RWPE2 (cell line): Measurements from ENCODE around the gene WNT9A.

Source experiments
- ATAC-seq: fragments of 200-7000 bp; cut with Tn5 transposase; 3 replicates; pipeline ENCODE4 v1.9.1; 2021; ENCODE audit warnings: low read depth
- DNase-seq: peaks from one replicate; pipeline ENCODE4 v3.0.0-alpha.2; 2020; ENCODE audit warnings: low spot score
- H3K27ac ChIP-seq: fragments of 450-650 bp; 2 replicates; pipeline ENCODE4 v1.5.1; 2017; ENCODE audit warnings: mild to moderate bottlenecking; ENCODE audit not compliant: poor library complexity, severe bottlenecking
- H3K27me3 ChIP-seq: fragments of 250-450 bp; sonication (Bioruptor Pico); 2 replicates; pipeline ENCODE4 v1.5.1; 2021; ENCODE audit warnings: mild to moderate bottlenecking, moderate library complexity; ENCODE audit not compliant: insufficient read depth, poor library complexity, severe bottlenecking
- H3K36me3 ChIP-seq: fragments of 250-450 bp; sonication (Bioruptor Pico); 2 replicates; pipeline ENCODE4 v1.5.1; 2020; ENCODE audit warnings: low read depth, mild to moderate bottlenecking, moderate library complexity
- H3K4me1 ChIP-seq: fragments of 250-450 bp; sonication (Bioruptor Pico); 2 replicates; pipeline ENCODE4 v1.5.1; 2021; ENCODE audit warnings: mild to moderate bottlenecking, moderate library complexity; ENCODE audit not compliant: insufficient read depth, poor library complexity, severe bottlenecking
- H3K4me3 ChIP-seq: fragments of 250-450 bp; sonication (Bioruptor Pico); 2 replicates; pipeline ENCODE4 v1.5.1; 2021; ENCODE audit warnings: mild to moderate bottlenecking, moderate library complexity; ENCODE audit not compliant: severe bottlenecking
- H3K9me3 ChIP-seq: fragments of 250-450 bp; sonication (Bioruptor Pico); 2 replicates; pipeline ENCODE4 v1.5.1; 2021; ENCODE audit warnings: mild to moderate bottlenecking, moderate library complexity; ENCODE audit not compliant: severe bottlenecking
- TF ChIP-seq, protein P1 (sequence below): fragments of 450-650 bp; IDR thresholded peaks from one replicate; pipeline ENCODE4 v1.5.1; 2017; ENCODE audit warnings: mild to moderate bottlenecking, moderate library complexity; ENCODE audit not compliant: poor library complexity, severe bottlenecking

Gene WNT9A

GRCh38 chr1:227961651-227962466 is 14.1 kb upstream of the WNT9A start:
- no peak overlapping the region for H3K4me3 ChIP-seq
- H3K9me3 ChIP-seq: no peaks in the 10 kb centered on the region
- no peaks in the 10 kb centered on the region for H3K27me3 ChIP-seq
- H3K36me3 ChIP-seq: no peaks in the 10 kb centered on the region
- DNase-seq (no peak), ATAC-seq (no peak)
- no peak overlapping the region for H3K27ac ChIP-seq
- H3K4me1 ChIP-seq: no peaks in the 10 kb centered on the region
- TF ChIP-seq, protein P1, sequence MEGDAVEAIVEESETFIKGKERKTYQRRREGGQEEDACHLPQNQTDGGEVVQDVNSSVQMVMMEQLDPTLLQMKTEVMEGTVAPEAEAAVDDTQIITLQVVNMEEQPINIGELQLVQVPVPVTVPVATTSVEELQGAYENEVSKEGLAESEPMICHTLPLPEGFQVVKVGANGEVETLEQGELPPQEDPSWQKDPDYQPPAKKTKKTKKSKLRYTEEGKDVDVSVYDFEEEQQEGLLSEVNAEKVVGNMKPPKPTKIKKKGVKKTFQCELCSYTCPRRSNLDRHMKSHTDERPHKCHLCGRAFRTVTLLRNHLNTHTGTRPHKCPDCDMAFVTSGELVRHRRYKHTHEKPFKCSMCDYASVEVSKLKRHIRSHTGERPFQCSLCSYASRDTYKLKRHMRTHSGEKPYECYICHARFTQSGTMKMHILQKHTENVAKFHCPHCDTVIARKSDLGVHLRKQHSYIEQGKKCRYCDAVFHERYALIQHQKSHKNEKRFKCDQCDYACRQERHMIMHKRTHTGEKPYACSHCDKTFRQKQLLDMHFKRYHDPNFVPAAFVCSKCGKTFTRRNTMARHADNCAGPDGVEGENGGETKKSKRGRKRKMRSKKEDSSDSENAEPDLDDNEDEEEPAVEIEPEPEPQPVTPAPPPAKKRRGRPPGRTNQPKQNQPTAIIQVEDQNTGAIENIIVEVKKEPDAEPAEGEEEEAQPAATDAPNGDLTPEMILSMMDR: no peak

- DNase-seq (no peak), ATAC-seq (no peak)
- H3K9me3 ChIP-seq: no peaks in the 10 kb centered on the region
- no peaks in the 10 kb centered on the region for H3K27me3 ChIP-seq
- no peak overlapping the region for H3K4me3 ChIP-seq
- TF ChIP-seq, protein P1: no peak
- no peaks in the 10 kb centered on the region for H3K4me1 ChIP-seq
- H3K36me3 ChIP-seq: no peaks in the 10 kb centered on the region
- no peak overlapping the region for H3K27ac ChIP-seq
Measured at GRCh38 chr1:227959325-227959860, 11.7 kb upstream of the WNT9A start.

DNA sequence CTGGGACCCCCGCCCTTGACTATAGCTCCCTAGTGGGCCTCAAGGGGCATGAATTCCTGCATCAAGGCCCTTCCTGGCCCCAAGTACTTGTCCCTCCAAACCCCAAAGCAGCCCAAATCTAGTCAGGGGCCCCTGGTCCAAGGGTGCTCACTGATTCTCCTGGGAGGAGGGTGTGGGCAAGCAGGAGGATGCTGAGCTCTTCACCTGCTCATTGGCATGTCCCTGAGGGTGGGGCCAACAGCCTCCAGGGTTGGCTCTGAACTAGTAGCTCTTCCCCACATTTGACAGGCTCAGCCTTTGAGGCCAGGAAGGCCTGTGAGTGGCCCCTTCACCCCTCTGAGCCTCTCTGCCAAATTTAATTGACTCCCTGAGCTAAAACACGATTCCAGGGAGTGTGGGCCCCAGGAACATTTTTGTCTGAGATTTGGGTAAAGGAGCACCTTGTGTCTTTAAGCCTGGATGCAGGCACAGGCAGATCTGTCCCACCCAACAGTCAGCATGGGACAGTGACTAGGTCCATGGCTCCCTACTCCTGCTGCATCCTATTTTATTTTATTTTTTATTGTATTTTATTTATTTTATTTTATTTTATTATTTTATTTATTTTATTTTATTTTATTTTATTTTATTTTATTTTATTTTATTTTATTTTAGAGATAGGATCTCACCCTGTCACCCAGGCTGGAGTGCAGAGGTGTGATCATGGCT is 11.0 kb upstream of the WNT9A start:
- Histone ChIP-seq H3K27ac (no peak overlapping the region), H3K36me3 (no peaks in the 10 kb centered on the region), H3K4me3 (no peak overlapping the region), H3K4me1 (no peaks in the 10 kb centered on the region), H3K27me3 (no peaks in the 10 kb centered on the region), H3K9me3 (no peaks in the 10 kb centered on the region)
- ATAC-seq (no peak), DNase-seq (no peak)
- TF ChIP-seq, protein P1: no peak

- DNase-seq (no peak), ATAC-seq (no peak)
- TF ChIP-seq, protein P1: no peak
- H3K9me3 ChIP-seq: no peaks in the 10 kb centered on the region
- no peak overlapping the region for H3K27ac ChIP-seq
- no peaks in the 10 kb centered on the region for H3K4me1 ChIP-seq
- no peak overlapping the region for H3K4me3 ChIP-seq
- no peaks in the 10 kb centered on the region for H3K36me3 ChIP-seq
- no peaks in the 10 kb centered on the region for H3K27me3 ChIP-seq
Measured at GRCh38 chr1:227955808-227956207, 8.1 kb upstream of the WNT9A start.
